Osteocyte (in vitro differentiated cells): ENCODE results near the gene C5orf58. TPM values are rescaled to one million over a fixed set of nuclear protein-coding genes. Genes with fewer than 3 reads are reported as not detected.
"Not testable (repeated sequence)": the region's sequence is repeated elsewhere in the genome, so short reads cannot be mapped to it uniquely, and the experiment has no call there.

Experiments used
- DNase-seq: peaks from one replicate; pipeline ENCODE4 v3.0.0; 2021; ENCODE audit warnings: mixed read lengths; ENCODE audit not compliant: unreplicated experiment; ENCODE audit errors: extremely low spot score
- H3K27ac Mint-ChIP-seq: one replicate; pipeline ENCODE4 v1.8.0; 2021; ENCODE audit warnings: mild to moderate bottlenecking, mixed read lengths; ENCODE audit not compliant: unreplicated experiment
- H3K27me3 Mint-ChIP-seq: one replicate; pipeline ENCODE4 v1.8.0; 2021; ENCODE audit warnings: mixed read lengths; ENCODE audit not compliant: unreplicated experiment
- H3K36me3 Mint-ChIP-seq: one replicate; pipeline ENCODE4 v1.8.0; 2021; ENCODE audit warnings: mixed read lengths; ENCODE audit not compliant: unreplicated experiment
- H3K4me1 Mint-ChIP-seq: one replicate; pipeline ENCODE4 v1.8.0; 2021; ENCODE audit warnings: mixed read lengths; ENCODE audit not compliant: unreplicated experiment
- H3K4me3 Mint-ChIP-seq: one replicate; pipeline ENCODE4 v1.8.0; 2021; ENCODE audit warnings: mild to moderate bottlenecking, moderate library complexity, mixed read lengths; ENCODE audit not compliant: unreplicated experiment
- H3K9me3 Mint-ChIP-seq: one replicate; pipeline ENCODE4 v1.8.0; 2021; ENCODE audit warnings: mixed read lengths; ENCODE audit not compliant: unreplicated experiment
- CTCF ChIP-seq: fragments of 200-600 bp; sonication (generic); IDR thresholded peaks from 2 replicates; pipeline ENCODE4 v1.5.0; 2021; ENCODE audit warnings: antibody characterized with exemption, mild to moderate bottlenecking, moderate library complexity
- total RNA-seq: library from RNA; stranded (reverse); gene quantifications from 2 replicates; pipeline ENCODE4 v1.2.1, GENCODE V29; 2021

C5orf58 gene
- total RNA-seq, 1 donor from 2014 or later: not detected

GRCh38 chr5:170235876-170236864, 3.4 kb downstream of the C5orf58 start:
- no peak for DNase-seq
- Mint-ChIP-seq H3K9me3 (no peaks in the 10 kb centered on the region), H3K36me3 (no peaks in the 10 kb centered on the region), H3K4me3 (no peak overlapping the region), H3K27ac (no peak overlapping the region), H3K27me3 (peaks cover 62% of the 10 kb centered on the region), H3K4me1 (no peaks in the 10 kb centered on the region)
- no peak for TF ChIP-seq CTCF

GRCh38 chr5:170238456-170239196, 5.8 kb downstream of the C5orf58 start:
- no peak for DNase-seq
- H3K4me3 Mint-ChIP-seq: no peak overlapping the region

GRCh38 chr5:170245436-170245835, 12.7 kb downstream of the C5orf58 start:
- Mint-ChIP-seq H3K4me1 (peaks cover 11% of the 10 kb centered on the region), H3K27me3 (peaks cover 42% of the 10 kb centered on the region)
- not testable (repeated sequence) for H3K4me3 Mint-ChIP-seq, H3K9me3 Mint-ChIP-seq, H3K36me3 Mint-ChIP-seq, DNase-seq, H3K27ac Mint-ChIP-seq

More at GRCh38 chr5:170238456-170239196, 5.8 kb downstream of the C5orf58 start:
- Mint-ChIP-seq H3K4me1 (no peaks in the 10 kb centered on the region), H3K27me3 (peaks cover 56% of the 10 kb centered on the region), H3K27ac (no peak overlapping the region), H3K36me3 (no peaks in the 10 kb centered on the region), H3K9me3 (no peaks in the 10 kb centered on the region)
- no peak for TF ChIP-seq CTCF

- TF ChIP-seq CTCF: no peak
- no peak for DNase-seq
- Mint-ChIP-seq H3K36me3 (no peaks in the 10 kb centered on the region), H3K4me3 (no peak overlapping the region), H3K9me3 (no peaks in the 10 kb centered on the region), H3K27me3 (peaks cover 49% of the 10 kb centered on the region), H3K27ac (no peak overlapping the region), H3K4me1 (peaks cover 20% of the 10 kb centered on the region)
Measured at GRCh38 chr5:170246126-170246870, 13.5 kb downstream of the C5orf58 start.

- H3K4me3 Mint-ChIP-seq: no peak overlapping the region
- TF ChIP-seq CTCF: no peak
- H3K36me3 Mint-ChIP-seq: no peaks in the 10 kb centered on the region
- peaks cover 25% of the 10 kb centered on the region for H3K4me1 Mint-ChIP-seq
- H3K9me3 Mint-ChIP-seq: no peaks in the 10 kb centered on the region
- peaks cover 59% of the 10 kb centered on the region for H3K27me3 Mint-ChIP-seq
- H3K27ac Mint-ChIP-seq: no peak overlapping the region
- no peak for DNase-seq
Measured at GRCh38 chr5:170247363-170247762, 14.6 kb downstream of the C5orf58 start.
